GM12874 (cell line): ENCODE results near the gene CTNNA2.

Source experiments
- TF ChIP-seq, protein P1 (sequence below): IDR thresholded peaks from 2 replicates; pipeline ENCODE4 v1.5.1; 2011; ENCODE audit warnings: low read depth, mild to moderate bottlenecking, control low read depth, low read length, moderate library complexity; ENCODE audit not compliant: insufficient read depth

The CTNNA2 gene

DNA sequence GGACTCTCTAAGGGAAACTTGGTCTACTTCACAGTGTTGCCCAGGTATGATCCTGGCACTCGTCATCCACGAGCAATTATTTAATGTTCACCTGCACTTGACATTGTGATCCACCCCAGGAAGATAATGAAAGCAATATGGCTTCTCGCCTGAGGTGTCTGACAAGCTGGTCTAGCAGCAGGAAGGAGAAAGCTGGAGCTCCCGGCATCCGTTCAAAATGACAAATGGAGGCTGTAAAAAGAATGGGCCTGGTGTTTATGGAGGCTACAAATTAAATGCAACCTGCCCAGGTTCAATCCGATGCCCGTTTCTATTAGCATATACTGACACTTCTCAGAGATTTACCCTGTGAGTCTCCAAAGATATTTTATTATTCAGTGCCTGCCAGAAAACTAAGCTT, 317.6 kb downstream of the CTNNA2 start:
- TF ChIP-seq, protein P1, sequence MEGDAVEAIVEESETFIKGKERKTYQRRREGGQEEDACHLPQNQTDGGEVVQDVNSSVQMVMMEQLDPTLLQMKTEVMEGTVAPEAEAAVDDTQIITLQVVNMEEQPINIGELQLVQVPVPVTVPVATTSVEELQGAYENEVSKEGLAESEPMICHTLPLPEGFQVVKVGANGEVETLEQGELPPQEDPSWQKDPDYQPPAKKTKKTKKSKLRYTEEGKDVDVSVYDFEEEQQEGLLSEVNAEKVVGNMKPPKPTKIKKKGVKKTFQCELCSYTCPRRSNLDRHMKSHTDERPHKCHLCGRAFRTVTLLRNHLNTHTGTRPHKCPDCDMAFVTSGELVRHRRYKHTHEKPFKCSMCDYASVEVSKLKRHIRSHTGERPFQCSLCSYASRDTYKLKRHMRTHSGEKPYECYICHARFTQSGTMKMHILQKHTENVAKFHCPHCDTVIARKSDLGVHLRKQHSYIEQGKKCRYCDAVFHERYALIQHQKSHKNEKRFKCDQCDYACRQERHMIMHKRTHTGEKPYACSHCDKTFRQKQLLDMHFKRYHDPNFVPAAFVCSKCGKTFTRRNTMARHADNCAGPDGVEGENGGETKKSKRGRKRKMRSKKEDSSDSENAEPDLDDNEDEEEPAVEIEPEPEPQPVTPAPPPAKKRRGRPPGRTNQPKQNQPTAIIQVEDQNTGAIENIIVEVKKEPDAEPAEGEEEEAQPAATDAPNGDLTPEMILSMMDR = no peak

- TF ChIP-seq, protein P1 = no peak
Measured at GRCh38 chr2:79831961-79832360, 319.1 kb downstream of the CTNNA2 start.

- TF ChIP-seq, protein P1 = no peak
Measured at GRCh38 chr2:79832511-79833234, 319.8 kb downstream of the CTNNA2 start.

DNA sequence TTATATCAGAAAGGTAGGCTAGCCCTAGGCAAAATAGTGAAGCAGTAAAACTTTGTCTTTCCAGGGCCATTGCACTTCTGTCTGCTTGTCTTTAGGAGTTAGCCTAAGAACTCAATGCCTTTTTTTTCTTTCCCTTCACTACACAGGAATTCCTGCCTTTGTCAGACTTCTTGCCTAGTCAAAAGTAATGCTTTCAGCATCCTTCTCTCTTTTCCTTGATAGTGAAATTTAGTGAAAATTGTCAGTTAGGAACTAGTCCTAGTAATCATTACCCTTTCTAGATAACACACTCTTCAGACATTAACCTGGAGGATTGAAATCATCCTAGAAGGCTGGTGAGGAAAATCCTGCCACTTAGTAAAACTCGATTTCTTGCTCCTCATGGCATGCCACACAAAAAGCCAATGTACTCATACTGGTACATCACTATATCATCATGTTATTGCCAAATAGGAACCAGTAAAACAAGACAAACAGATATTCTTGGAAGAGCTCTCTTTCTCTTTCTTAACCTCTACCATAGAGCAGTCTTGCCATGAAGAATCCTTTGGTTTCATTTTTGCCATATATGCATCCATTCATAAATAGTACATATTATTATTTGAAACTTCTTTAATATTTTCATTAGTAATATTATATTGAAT, 320.5 kb downstream of the CTNNA2 start:
- TF ChIP-seq, protein P1 = no peak

DNA sequence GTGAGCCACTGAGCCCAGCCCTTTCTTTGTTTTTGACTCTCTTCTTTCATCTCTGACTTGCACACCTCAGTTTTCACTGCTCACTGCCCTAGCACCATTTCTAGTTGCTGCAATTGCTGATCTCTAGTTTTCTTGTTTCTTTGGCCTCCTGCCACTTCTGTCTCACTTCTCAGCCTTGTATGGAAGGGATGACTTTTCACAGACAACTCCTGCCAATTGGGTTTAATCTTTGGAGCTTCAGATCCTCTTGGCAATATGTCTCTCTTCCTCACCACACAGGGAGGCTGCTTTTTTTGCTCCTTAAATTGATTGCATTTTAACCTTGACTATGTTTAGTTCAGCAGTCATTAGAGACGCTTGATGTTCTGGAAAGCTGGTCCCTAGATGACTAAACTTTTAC, 323.1 kb downstream of the CTNNA2 start:
- TF ChIP-seq, protein P1 = no peak

DNA sequence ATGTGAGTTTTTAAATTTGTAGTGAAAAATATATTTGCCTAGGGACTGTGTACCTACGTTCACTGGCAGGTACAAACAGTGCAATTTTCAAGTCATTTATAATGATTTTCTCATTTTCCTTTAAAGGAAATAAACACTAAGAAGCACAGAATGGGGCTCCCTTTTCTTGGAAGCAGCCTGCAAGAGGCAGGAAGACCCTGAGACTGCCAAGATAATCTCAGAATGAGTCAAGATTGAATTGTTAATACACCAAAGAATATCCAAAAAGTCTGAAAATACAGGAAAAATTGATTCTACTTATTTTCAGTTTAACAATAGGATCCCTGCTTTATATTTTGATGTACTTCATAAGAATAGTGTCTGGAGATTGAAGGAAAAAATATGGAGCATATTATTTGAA, 331.2 kb downstream of the CTNNA2 start:
- TF ChIP-seq, protein P1 = no peak

- TF ChIP-seq, protein P1 = no peak
Measured at GRCh38 chr2:79846878-79847277, 334.0 kb downstream of the CTNNA2 start.
